PC-9 (cell line): ENCODE measurements around the gene CD79B.

Source experiments
- CTCF ChIP-seq: fragments of 200-600 bp; sonication (generic); conservative IDR thresholded peaks from 2 replicates; pipeline ENCODE4 v1.6.1; 2017; ENCODE audit warnings: mixed run types, antibody characterized with exemption, mild to moderate bottlenecking, moderate library complexity
- EZH2 ChIP-seq: fragments of 200-600 bp; sonication (generic); IDR thresholded peaks from 2 replicates; pipeline ENCODE4 v1.8.0; 2017; ENCODE audit warnings: antibody characterized with exemption, low read depth

GRCh38 chr17:63960430-63960829 lies 28.3 kb upstream of the CD79B start:
- TF ChIP-seq CTCF = no peak
- no peak for TF ChIP-seq EZH2
